MCF 10A (cell line): ENCODE data around the gene FBXO38. TPM values are rescaled to one million over a fixed set of nuclear protein-coding genes. Genes with fewer than 3 reads are reported as not detected.
"Not testable (repeated sequence)": the region's sequence is repeated elsewhere in the genome, so short reads cannot be mapped to it uniquely, and the experiment has no call there.

ENCODE experiments used
- BruUV-seq: library from RNA; stranded (reverse); fragments of 400-500 nt; replicated peaks from 2 replicates; lab custom pipeline; 2021; lab: Mats Ljungman, UMichigan
- CTCF ChIA-PET: fragments of 300-600 bp; sonication (Branson Sonifier 250); formaldehyde crosslinking; extraction: SDS; loops from one replicate; lab custom pipeline; 2021; ENCODE audit warnings: antibody characterized with exemption, inconsistent platforms; lab: Yijun Ruan, JAX
- POLR2A ChIA-PET: fragments of 300-600, 350-650 bp; sonication (Branson Sonifier 250); formaldehyde crosslinking; extraction: SDS; loops from one replicate; lab custom pipeline; 2020; ENCODE audit warnings: antibody characterized with exemption, inconsistent platforms; lab: Yijun Ruan, JAX
- DNase-seq: peaks from one replicate; pipeline ENCODE4 v3.0.0-alpha.2; 2018; ENCODE audit not compliant: unreplicated experiment
- H3K27ac Mint-ChIP-seq: one replicate; pipeline ENCODE4 v1.8.0; 2022; ENCODE audit warnings: mild to moderate bottlenecking, low read depth, mixed read lengths; ENCODE audit not compliant: unreplicated experiment
- H3K27me3 Mint-ChIP-seq: one replicate; pipeline ENCODE4 v1.8.0; 2022; ENCODE audit warnings: mixed read lengths; ENCODE audit not compliant: insufficient read depth, unreplicated experiment
- H3K36me3 Mint-ChIP-seq: one replicate; pipeline ENCODE4 v1.8.0; 2022; ENCODE audit warnings: mild to moderate bottlenecking, moderate library complexity, mixed read lengths; ENCODE audit not compliant: insufficient read depth, unreplicated experiment
- H3K4me1 Mint-ChIP-seq: one replicate; pipeline ENCODE4 v1.8.0; 2022; ENCODE audit warnings: mixed read lengths; ENCODE audit not compliant: insufficient read depth, unreplicated experiment
- H3K4me3 Mint-ChIP-seq: one replicate; pipeline ENCODE4 v1.8.0; 2022; ENCODE audit warnings: mild to moderate bottlenecking, moderate library complexity, mixed read lengths; ENCODE audit not compliant: unreplicated experiment
- H3K9me3 Mint-ChIP-seq: one replicate; pipeline ENCODE4 v1.8.0; 2022; ENCODE audit warnings: mixed read lengths; ENCODE audit not compliant: unreplicated experiment
- CTCF ChIP-seq: fragments of 200-600 bp; IDR thresholded peaks from one replicate; pipeline ENCODE4 v1.8.0; 2022; ENCODE audit warnings: antibody characterized with exemption, mild to moderate bottlenecking; ENCODE audit not compliant: unreplicated experiment
- intact Hi-C: fragments of 100-400 bp; cut with micrococcal nuclease; formaldehyde crosslinking; loops from 2 replicates; pipeline ENCODE4 v1.14.1; 2022
- total RNA-seq: library from RNA; stranded (reverse); gene quantifications from 2 replicates; pipeline ENCODE4 v1.2.3, GENCODE V29; 2022

Gene FBXO38
- total RNA-seq, 1 experiment from 2014 or later: 54.4 TPM

GRCh38 chr5:148465381-148466235 is 81.8 kb downstream of the FBXO38 start:
- no peaks in the 10 kb centered on the region for H3K36me3 Mint-ChIP-seq
- H3K4me1 Mint-ChIP-seq: peaks cover 4% of the 10 kb centered on the region
- BruUV-seq: no TSS peak
- no peaks in the 10 kb centered on the region for H3K9me3 Mint-ChIP-seq
- H3K4me3 Mint-ChIP-seq: no peak overlapping the region
- no peak overlapping the region for H3K27ac Mint-ChIP-seq
- H3K27me3 Mint-ChIP-seq: peaks cover 21% of the 10 kb centered on the region
- no peak for DNase-seq
- TF ChIP-seq CTCF: no peak
- intact Hi-C loops: no loop called here
- CTCF ChIA-PET: interaction anchor here (0.7 to 1.9 kb wide), 6 partner anchors 15 to 268 kb away, joined by 3 to 6 read pairs (median 5); no protein-coding TSS in a partner anchor
- POLR2A ChIA-PET: interaction anchor here (1.0 to 1.7 kb wide), 2 partner anchors 11 to 33 kb away, joined by 3 to 4 read pairs; no protein-coding TSS in a partner anchor

- BruUV-seq: no TSS peak
- CTCF ChIA-PET: interaction anchor here (0.6 to 1.9 kb wide), 5 partner anchors 25 to 1094 kb away, joined by 3 to 6 read pairs (median 5); no protein-coding TSS in a partner anchor
- intact Hi-C loops: no loop called here
- TF ChIP-seq CTCF: no peak
- Mint-ChIP-seq H3K27ac (no peak overlapping the region), H3K4me3 (no peak overlapping the region), H3K27me3 (peaks cover 15% of the 10 kb centered on the region), H3K4me1 (peaks cover 5% of the 10 kb centered on the region), H3K36me3 (no peaks in the 10 kb centered on the region), H3K9me3 (no peaks in the 10 kb centered on the region)
- POLR2A ChIA-PET: interaction anchor here (1.0 to 1.7 kb wide), 2 partner anchors 10 to 34 kb away, joined by 3 to 4 read pairs; no protein-coding TSS in a partner anchor
- no peak for DNase-seq
These were observed 82.5 kb downstream of the FBXO38 start for GRCh38 chr5:148466236-148466580.

GRCh38 chr5:148467958-148468357 is 84.2 kb downstream of the FBXO38 start:
- DNase-seq: no peak
- Mint-ChIP-seq H3K4me1 (peaks cover 10% of the 10 kb centered on the region), H3K27ac (no peak overlapping the region), H3K9me3 (no peaks in the 10 kb centered on the region), H3K4me3 (no peak overlapping the region), H3K36me3 (no peaks in the 10 kb centered on the region), H3K27me3 (no peaks in the 10 kb centered on the region)
- ChIA-PET POLR2A (no interaction called here), CTCF (interaction anchor here (0.8 to 3.1 kb wide), 2 partner anchors 9 to 263 kb away, joined by 4 to 17 read pairs; no protein-coding TSS in a partner anchor)
- no peak for TF ChIP-seq CTCF
- intact Hi-C loops: no loop called here
- no TSS peak for BruUV-seq

GRCh38 chr5:148468746-148469145 is 85.0 kb downstream of the FBXO38 start:
- H3K36me3 Mint-ChIP-seq, BruUV-seq, H3K4me1 Mint-ChIP-seq, H3K27ac Mint-ChIP-seq, H3K4me3 Mint-ChIP-seq, DNase-seq, H3K9me3 Mint-ChIP-seq, H3K27me3 Mint-ChIP-seq, POLR2A ChIA-PET, intact Hi-C loops: not testable (repeated sequence)
- CTCF ChIA-PET: interaction anchor here (0.7 to 3.1 kb wide), 4 partner anchors 25 to 446 kb away, joined by 3 to 17 read pairs (median 8); no protein-coding TSS in a partner anchor
